WTC11 (cell line): ENCODE measurements around the gene TSPAN5. TPM values are rescaled to one million over a fixed set of nuclear protein-coding genes. Genes with fewer than 3 reads are reported as not detected.

Source experiments
- ATAC-seq: fragments of 200-7000 bp; cut with Tn5 transposase; 2 replicates; pipeline ENCODE4 v1.10.0; 2021; ENCODE audit warnings: mild to moderate bottlenecking, moderate library complexity
- CTCF ChIA-PET: fragments of 300-600 bp; sonication (Branson Sonifier 250); formaldehyde crosslinking; loops from one replicate; lab custom pipeline; 2021; ENCODE audit warnings: antibody characterized with exemption; lab: Charles Lee
- POLR2A ChIA-PET: fragments of 350-600 bp; sonication (Branson Sonifier 250); formaldehyde crosslinking; loops from one replicate; lab custom pipeline; 2021; ENCODE audit warnings: antibody characterized with exemption; lab: Charles Lee
- DNase-seq: peaks from one replicate; pipeline ENCODE4 v3.0.0; 2021; ENCODE audit warnings: low spot score
- H3K27ac Mint-ChIP-seq: 2 replicates; pipeline ENCODE4 v1.8.0; 2021; ENCODE audit warnings: mixed read lengths
- H3K27me3 Mint-ChIP-seq: 2 replicates; pipeline ENCODE4 v1.8.0; 2021; ENCODE audit warnings: low read depth, mild to moderate bottlenecking, moderate library complexity, mixed read lengths
- H3K36me3 Mint-ChIP-seq: 2 replicates; pipeline ENCODE4 v1.8.0; 2021; ENCODE audit warnings: mixed read lengths
- H3K4me1 Mint-ChIP-seq: 2 replicates; pipeline ENCODE4 v1.8.0; 2022; ENCODE audit warnings: mixed read lengths
- H3K4me3 Mint-ChIP-seq: 2 replicates; pipeline ENCODE4 v1.8.0; 2021; ENCODE audit warnings: mild to moderate bottlenecking, moderate library complexity, mixed read lengths
- H3K9me3 Mint-ChIP-seq: 2 replicates; pipeline ENCODE4 v1.8.0; 2021; ENCODE audit warnings: mixed read lengths
- AFF4 ChIP-seq: sonication (generic); formaldehyde crosslinking; IDR thresholded peaks from 2 replicates; pipeline ENCODE4 v1.8.1; 2023; ENCODE audit warnings: mild to moderate bottlenecking, missing genetic modification reagents, borderline replicate concordance
- ATF3 ChIP-seq: sonication (generic); formaldehyde crosslinking; conservative IDR thresholded peaks from 2 replicates; pipeline ENCODE4 v1.8.1; 2022; ENCODE audit warnings: mild to moderate bottlenecking, missing genetic modification reagents
- ATF6 ChIP-seq: sonication (generic); formaldehyde crosslinking; IDR thresholded peaks from 2 replicates; pipeline ENCODE4 v1.8.1; 2023; ENCODE audit warnings: mild to moderate bottlenecking, missing genetic modification reagents
- CBFB ChIP-seq: sonication (generic); formaldehyde crosslinking; IDR thresholded peaks from 2 replicates; pipeline ENCODE4 v1.8.1; 2022; ENCODE audit warnings: mild to moderate bottlenecking, low read depth, missing genetic modification reagents
- E2F4 ChIP-seq: sonication (generic); formaldehyde crosslinking; IDR thresholded peaks from 2 replicates; pipeline ENCODE4 v1.8.1; 2022; ENCODE audit warnings: low read depth, mild to moderate bottlenecking, moderate library complexity, missing genetic modification reagents, borderline replicate concordance
- ERG ChIP-seq: fragments of 250-450 bp; sonication (Bioruptor Pico); IDR thresholded peaks from 2 replicates; pipeline ENCODE4 v1.8.0; 2021; ENCODE audit warnings: mild to moderate bottlenecking
- FOXK1 ChIP-seq: sonication (generic); formaldehyde crosslinking; IDR thresholded peaks from 2 replicates; pipeline ENCODE4 v1.8.0; 2022; ENCODE audit warnings: mild to moderate bottlenecking, moderate library complexity, missing genetic modification reagents
- GTF2I ChIP-seq: fragments of 250-450 bp; sonication (Bioruptor Pico); conservative IDR thresholded peaks from 2 replicates; pipeline ENCODE4 v1.4.0; 2021; ENCODE audit warnings: mild to moderate bottlenecking
- HMGXB4 ChIP-seq: sonication (generic); formaldehyde crosslinking; IDR thresholded peaks from 2 replicates; pipeline ENCODE4 v1.8.1; 2023; ENCODE audit warnings: mild to moderate bottlenecking, moderate library complexity, missing genetic modification reagents
- JAZF1 ChIP-seq: fragments of 250-450 bp; sonication (Bioruptor Pico); IDR thresholded peaks from 2 replicates; pipeline ENCODE4 v1.9.0; 2021; ENCODE audit warnings: moderate library complexity, mild to moderate bottlenecking, inconsistent platforms
- MLX ChIP-seq: sonication (generic); formaldehyde crosslinking; IDR thresholded peaks from 2 replicates; pipeline ENCODE4 v1.8.1; 2023; ENCODE audit warnings: mild to moderate bottlenecking, missing genetic modification reagents, moderate library complexity
- MXD4 ChIP-seq: fragments of 250-450 bp; sonication (Bioruptor Pico); IDR thresholded peaks from 2 replicates; pipeline ENCODE4 v1.8.0; 2021; ENCODE audit warnings: mild to moderate bottlenecking, moderate library complexity, borderline replicate concordance
- NFATC4 ChIP-seq: fragments of 250-450 bp; sonication (Bioruptor Pico); IDR thresholded peaks from 2 replicates; pipeline ENCODE4 v1.9.0; 2021; ENCODE audit warnings: mild to moderate bottlenecking
- NFYB ChIP-seq: sonication (generic); formaldehyde crosslinking; conservative IDR thresholded peaks from 2 replicates; pipeline ENCODE4 v1.8.0; 2022; ENCODE audit warnings: low read depth, missing genetic modification reagents
- TCF7 ChIP-seq: sonication (generic); formaldehyde crosslinking; IDR thresholded peaks from 2 replicates; pipeline ENCODE4 v1.8.0; 2022; ENCODE audit warnings: mild to moderate bottlenecking, low read depth, missing genetic modification reagents, moderate library complexity
- ZBTB21 ChIP-seq: sonication (generic); formaldehyde crosslinking; IDR thresholded peaks from 2 replicates; pipeline ENCODE4 v1.8.1; 2023; ENCODE audit warnings: mild to moderate bottlenecking, missing genetic modification reagents, borderline replicate concordance
- ZNF121 ChIP-seq: sonication (generic); formaldehyde crosslinking; IDR thresholded peaks from 2 replicates; pipeline ENCODE4 v1.8.0; 2023; ENCODE audit warnings: missing genetic modification reagents
- ZNF232 ChIP-seq: sonication (generic); formaldehyde crosslinking; IDR thresholded peaks from 2 replicates; pipeline ENCODE4 v1.8.0; 2022; ENCODE audit warnings: mild to moderate bottlenecking, missing genetic modification reagents
- ZNF423 ChIP-seq: fragments of 250-450 bp; sonication (Bioruptor Pico); IDR thresholded peaks from 2 replicates; pipeline ENCODE4 v2.1.2; 2022; ENCODE audit warnings: mild to moderate bottlenecking, moderate library complexity
- ZNF532 ChIP-seq: fragments of 250-450 bp; sonication (Bioruptor Pico); IDR thresholded peaks from 2 replicates; pipeline ENCODE4 v1.9.0; 2021; ENCODE audit warnings: mild to moderate bottlenecking, borderline replicate concordance
- ZNF671 ChIP-seq: fragments of 250-450 bp; sonication (Bioruptor Pico); IDR thresholded peaks from 2 replicates; pipeline ENCODE4 v1.8.0; 2021; ENCODE audit warnings: mild to moderate bottlenecking
- total RNA-seq: library from RNA; stranded (reverse); gene quantifications from 3 replicates; pipeline ENCODE4 v1.2.3, GENCODE V29; 2021

Gene TSPAN5
- total RNA-seq, 1 experiment from 2014 or later: 22.7 TPM

GRCh38 chr4:98624642-98625041 lies 33.8 kb downstream of the TSPAN5 start:
- no peak for DNase-seq
- Mint-ChIP-seq H3K9me3 (no peaks in the 10 kb centered on the region), H3K36me3 (no peaks in the 10 kb centered on the region), H3K4me1 (peaks cover 67% of the 10 kb centered on the region), H3K27ac (no peak overlapping the region), H3K4me3 (no peak overlapping the region), H3K27me3 (no peaks in the 10 kb centered on the region)
- no peak for ATAC-seq
- TF ChIP-seq ZNF121 (CRISPR knock-in tag): no peak
- no peak for TF ChIP-seq CBFB (CRISPR knock-in tag)
- no peak for TF ChIP-seq JAZF1 (CRISPR knock-in tag)
- no peak for TF ChIP-seq ATF6 (CRISPR knock-in tag)
- no peak for TF ChIP-seq FOXK1 (CRISPR knock-in tag)
- no peak for TF ChIP-seq ZNF423 (CRISPR knock-in tag)
- TF ChIP-seq ATF3 (CRISPR knock-in tag): no peak
- no peak for TF ChIP-seq TCF7 (CRISPR knock-in tag)
- no peak for TF ChIP-seq MXD4 (CRISPR knock-in tag)
- no peak for TF ChIP-seq E2F4 (CRISPR knock-in tag)
- TF ChIP-seq NFYB (CRISPR knock-in tag): no peak
- TF ChIP-seq HMGXB4: no peak
- TF ChIP-seq NFATC4: no peak
- TF ChIP-seq ZNF671: no peak
- no peak for TF ChIP-seq ZBTB21
- ChIA-PET POLR2A (no interaction called here), CTCF (interaction anchor here (1.0 kb wide), 1 partner anchor 12 kb away, joined by 3 read pairs; no protein-coding TSS in a partner anchor)

- Mint-ChIP-seq H3K4me1 (peaks cover 69% of the 10 kb centered on the region), H3K4me3 (no peak overlapping the region), H3K9me3 (no peaks in the 10 kb centered on the region), H3K27me3 (no peaks in the 10 kb centered on the region), H3K36me3 (no peaks in the 10 kb centered on the region), H3K27ac (no peak overlapping the region)
- CTCF ChIA-PET: interaction anchor here (1.0 kb wide), 1 partner anchor 12 kb away, joined by 3 read pairs; no protein-coding TSS in a partner anchor
- DNase-seq (no peak), ATAC-seq (no peak)
- POLR2A ChIA-PET: no interaction called here
- no peak for TF ChIP-seq JAZF1 (CRISPR knock-in tag)
- TF ChIP-seq ERG (CRISPR knock-in tag): no peak
- TF ChIP-seq MLX (CRISPR knock-in tag): no peak
- no peak for TF ChIP-seq ZNF232
- no peak for TF ChIP-seq GTF2I (CRISPR knock-in tag)
- TF ChIP-seq AFF4 (CRISPR knock-in tag): no peak
- TF ChIP-seq ZNF532 (CRISPR knock-in tag): no peak
Measured at GRCh38 chr4:98624144-98624543, 34.3 kb downstream of the TSPAN5 start.
